ENCODE data around the gene PRIM1.

Gene PRIM1

DNA sequence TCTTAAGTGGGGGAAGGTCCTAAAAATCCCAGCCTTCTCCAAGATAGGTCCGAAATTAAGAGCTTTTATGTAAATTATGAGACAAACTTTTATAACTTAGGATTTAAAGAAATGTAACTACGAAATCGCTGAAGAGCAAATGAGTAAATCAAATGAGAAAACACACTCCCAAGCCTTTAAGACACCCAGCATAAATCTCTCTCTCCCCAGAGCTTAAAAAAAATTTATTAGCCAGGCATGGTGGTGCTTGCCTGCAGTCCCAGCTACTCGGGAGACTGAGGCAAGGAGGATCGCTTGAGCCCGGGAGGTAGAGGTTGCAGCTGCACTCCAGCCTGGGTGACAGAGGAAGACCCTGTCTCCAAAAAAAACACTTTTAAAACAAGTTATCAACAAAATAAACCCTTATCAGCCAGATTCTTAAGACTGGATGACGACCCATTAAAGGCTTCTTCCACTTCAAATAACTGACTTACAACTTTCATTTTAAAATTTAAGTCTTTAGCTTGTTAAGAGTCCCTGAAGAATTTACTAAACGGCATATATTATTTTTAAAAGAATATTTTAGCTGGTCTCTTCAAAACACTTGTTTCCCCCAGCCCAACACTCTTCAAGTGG, 67.3 kb downstream of the PRIM1 start:
- peak overlapping the region; percentile 100 for H3K27ac Mint-ChIP-seq
- peak overlapping the region; percentile 100 for H3K4me3 Mint-ChIP-seq
- peaks cover 84% of the 10 kb centered on the region for H3K36me3 Mint-ChIP-seq (ENCODE audit: low read depth)
- H3K9me3 Mint-ChIP-seq = no peaks in the 10 kb centered on the region
- DNase-seq = no peak
- H3K4me1 Mint-ChIP-seq (ENCODE audit: low read depth) = peaks cover 48% of the 10 kb centered on the region
- H3K27me3 Mint-ChIP-seq = no peaks in the 10 kb centered on the region

DNA sequence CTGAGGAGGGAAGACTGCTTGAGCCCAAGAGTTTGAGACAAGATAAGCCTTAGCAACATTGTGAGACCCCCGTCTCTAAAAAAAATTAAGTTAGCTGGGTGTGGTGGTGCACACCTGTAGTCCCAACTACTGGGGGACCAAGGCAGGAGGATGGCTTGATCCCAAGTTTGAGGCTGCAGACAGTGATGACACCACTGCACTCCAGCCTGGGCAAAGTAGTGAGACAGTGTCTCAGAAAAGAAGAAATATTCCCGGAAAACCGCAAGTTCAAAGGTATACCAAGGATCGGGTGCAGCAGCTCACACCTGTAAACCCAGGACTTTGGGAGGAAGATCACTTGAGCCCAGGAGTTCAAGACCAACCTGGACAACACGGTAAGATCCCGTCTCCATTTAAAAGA, 69.8 kb downstream of the PRIM1 start:
- no peaks in the 10 kb centered on the region for H3K9me3 Mint-ChIP-seq
- peak overlapping the region; percentile 100 for H3K4me3 Mint-ChIP-seq
- no peaks in the 10 kb centered on the region for H3K27me3 Mint-ChIP-seq
- H3K36me3 Mint-ChIP-seq (ENCODE audit: low read depth) = peaks cover 91% of the 10 kb centered on the region
- peaks cover 61% of the 10 kb centered on the region for H3K4me1 Mint-ChIP-seq (ENCODE audit: low read depth)
- DNase-seq = peak; percentile 21
- peak overlapping the region; percentile 100 for H3K27ac Mint-ChIP-seq
